Activated CD4-positive, alpha-beta T cell treated with anti-CD3 and anti-CD28 coated beads, Interleukin-10, Interleukin-2, amounts not matched to agents 100 ng/mL and 50 ng/mL, durations not matched to agents 16 hours and 8 hours (primary cell): ENCODE results near the gene CYP1A1.
"Not testable (repeated sequence)": the region's sequence is repeated elsewhere in the genome, so short reads cannot be mapped to it uniquely, and the experiment has no call there.

ENCODE experiments used
- DNase-seq: peaks from one replicate; pipeline ENCODE4 v3.0.0-alpha.2; 2020

CYP1A1 gene

GRCh38 chr15:74735305-74735704 lies 10.0 kb upstream of the CYP1A1 start:
- no peak for DNase-seq

GRCh38 chr15:74733269-74733668 lies 7.9 kb upstream of the CYP1A1 start:
- no peak for DNase-seq

- DNase-seq: no peak
Measured at GRCh38 chr15:74732846-74733245, 7.5 kb upstream of the CYP1A1 start.

- DNase-seq: no peak
Measured at GRCh38 chr15:74730619-74731316, 5.4 kb upstream of the CYP1A1 start.

GRCh38 chr15:74729372-74729771 lies 4.0 kb upstream of the CYP1A1 start:
- DNase-seq: not testable (repeated sequence)

- not testable (repeated sequence) for DNase-seq
Measured at GRCh38 chr15:74728699-74729098, 3.4 kb upstream of the CYP1A1 start.

GRCh38 chr15:74727727-74728126 lies 2.4 kb upstream of the CYP1A1 start:
- no peak for DNase-seq

- peak; percentile 11 for DNase-seq
Measured at GRCh38 chr15:74726774-74727164, 1.4 kb upstream of the CYP1A1 start.

GRCh38 chr15:74725845-74726773 lies 781 bp upstream of the CYP1A1 start:
- peak; percentile 55 for DNase-seq

GRCh38 chr15:74724570-74725224 lies 631 bp downstream of the CYP1A1 start:
- no peak for DNase-seq

GRCh38 chr15:74723754-74724334 lies 1.5 kb downstream of the CYP1A1 start:
- DNase-seq: peak; percentile 27

- no peak for DNase-seq
Measured at GRCh38 chr15:74723187-74723586, 2.1 kb downstream of the CYP1A1 start.

GRCh38 chr15:74722591-74722990 lies 2.7 kb downstream of the CYP1A1 start:
- DNase-seq: no peak

- DNase-seq: no peak
Measured at GRCh38 chr15:74716651-74717050, 8.7 kb downstream of the CYP1A1 start.

GRCh38 chr15:74712311-74712710 lies 13.0 kb downstream of the CYP1A1 start:
- DNase-seq: no peak

GRCh38 chr15:74710319-74711094 lies 14.8 kb downstream of the CYP1A1 start:
- DNase-seq: no peak

GRCh38 chr15:74709892-74710291 lies 15.4 kb downstream of the CYP1A1 start:
- DNase-seq: no peak

- DNase-seq: no peak
Measured at GRCh38 chr15:74709011-74709410, 16.3 kb downstream of the CYP1A1 start.

- DNase-seq: no peak
Measured at GRCh38 chr15:74696808-74697207, 28.5 kb downstream of the CYP1A1 start.

GRCh38 chr15:74696398-74696729 lies 29.0 kb downstream of the CYP1A1 start:
- no peak for DNase-seq

- DNase-seq: peak; percentile 88
Measured at GRCh38 chr15:74695597-74696397, 29.5 kb downstream of the CYP1A1 start, which contains the start of gene EDC3. TSS of gene EDC3 (minus strand) at chr15:74696024. CDS start at chr15:74675124, 20,900 bp downstream.
